ENCODE results near the gene EME2. TPM values are rescaled to one million over a fixed set of nuclear protein-coding genes. Genes with fewer than 3 reads are reported as not detected.
A peak's percentile ranks its signal among the peaks of the same experiment; 100 is the strongest.

EME2 gene
- 10 to 100 TPM; 16.7 to 30.6 TPM for total RNA-seq

GRCh38 chr16:1772362-1772907 is at the start of gene EME2:
Gene EME2, plus strand, starts transcription at chr16:1772810. Its CDS starts 418 bp downstream, at chr16:1773228.
- H3K9ac ChIP-seq (ENCODE audit: low read depth in 2 of 2, low read length in 2 of 2) = peak within 1 kb of the TSS; percentile 80 to 95
- H3K4me3 ChIP-seq = peak within 1 kb of the TSS; percentile 96
- intact Hi-C loops (cut with DNase I) = loop anchor here (5.0 kb wide), 1 partner anchor 160 kb away; the partner anchor contains the start of genes CRAMP1 and IFT140
- DNase-seq = peak; percentile 59
- H3K4me1 ChIP-seq = peaks cover 11% of the 10 kb centered on the region
- no peak for TF ChIP-seq CTCF (IDR thresholded peaks at IDR 0.05)
- no peaks in the 10 kb centered on the region for H3K27me3 ChIP-seq
- H3K9me3 ChIP-seq = no peaks in the 10 kb centered on the region
- peak within 1 kb of the TSS; percentile 98 for H3K27ac ChIP-seq
- H3K36me3 ChIP-seq = no peaks in the 10 kb centered on the region

GRCh38 chr16:1723450-1724147 is 49.0 kb upstream of the EME2 start:
- no peaks in the 10 kb centered on the region for H3K36me3 ChIP-seq
- peak; percentile 69 for DNase-seq
- peak; percentile 84 for TF ChIP-seq CTCF (IDR thresholded peaks at IDR 0.05)
- no peak overlapping the region for H3K27ac ChIP-seq
- H3K4me3 ChIP-seq = no peak overlapping the region
- no peaks in the 10 kb centered on the region for H3K27me3 ChIP-seq
- H3K4me1 ChIP-seq = peaks cover 16% of the 10 kb centered on the region
- intact Hi-C loops (cut with DNase I) = no loop called here
- no peak overlapping the region for H3K9ac ChIP-seq (ENCODE audit: low read depth in 2 of 2, low read length in 2 of 2)
- no peaks in the 10 kb centered on the region for H3K9me3 ChIP-seq

- intact Hi-C loops (cut with DNase I) = no loop called here
- H3K36me3 ChIP-seq = peaks cover 3% of the 10 kb centered on the region
Observed at GRCh38 chr16:1724491-1724890, 48.1 kb upstream of the EME2 start.

GRCh38 chr16:1726661-1727502 is 45.7 kb upstream of the EME2 start:
- no peak for TF ChIP-seq CTCF (IDR thresholded peaks at IDR 0.05)
- intact Hi-C loops (cut with DNase I) = no loop called here
- no peaks in the 10 kb centered on the region for H3K9me3 ChIP-seq

More at GRCh38 chr16:1724491-1724890, 48.1 kb upstream of the EME2 start:
- no peak for TF ChIP-seq CTCF (IDR thresholded peaks at IDR 0.05)
- H3K4me3 ChIP-seq = no peak overlapping the region
- peaks cover 16% of the 10 kb centered on the region for H3K4me1 ChIP-seq
- no peaks in the 10 kb centered on the region for H3K27me3 ChIP-seq
- H3K9ac ChIP-seq (ENCODE audit: low read depth in 2 of 2, low read length in 2 of 2) = no peak overlapping the region
- no peak for DNase-seq
- H3K27ac ChIP-seq = no peak overlapping the region
- H3K9me3 ChIP-seq = no peaks in the 10 kb centered on the region

More at GRCh38 chr16:1726661-1727502, 45.7 kb upstream of the EME2 start:
- Histone ChIP-seq H3K36me3 (peaks cover 3% of the 10 kb centered on the region), H3K4me1 (peaks cover 13% of the 10 kb centered on the region), H3K27me3 (no peaks in the 10 kb centered on the region), H3K27ac (no peak overlapping the region), H3K9ac (ENCODE audit: low read depth in 2 of 2, low read length in 2 of 2) (no peak overlapping the region), H3K4me3 (no peak overlapping the region)
- no peak for DNase-seq
